ENCODE data around the gene TNFRSF17. TPM values are rescaled to one million over a fixed set of nuclear protein-coding genes. Genes with fewer than 3 reads are reported as not detected.

The TNFRSF17 gene
- total and polyA plus RNA-seq, 2 of the 13 experiments (the other 11 are each of a cell fraction or from before 2014, with no cell fraction given): not detected

GRCh38 chr16:11994143-11995119 is 29.4 kb downstream of the TNFRSF17 start:
- Histone ChIP-seq H3K4me1 (ENCODE audit: insufficient read depth, low read length) (peaks cover 38% of the 10 kb centered on the region), H3K36me3 (replicated peaks in 1 of 2; ENCODE audit: control insufficient read depth in 1 of 2, insufficient read depth in 2 of 2, low read length in 2 of 2) (no peaks in the 10 kb centered on the region), H4K20me1 (ENCODE audit: insufficient read depth, low read length) (no peaks in the 10 kb centered on the region), H3K79me2 (ENCODE audit: insufficient read depth, low read length) (no peaks in the 10 kb centered on the region), H3K27ac (ENCODE audit: extremely low read length, insufficient read depth, low read length) (no peak overlapping the region), H3K4me2 (ENCODE audit: low read depth, low read length) (no peak overlapping the region), H3K27me3 (ENCODE audit: control insufficient read depth in 1 of 2, insufficient read depth in 2 of 2, low read length in 2 of 2) (no peaks in the 10 kb centered on the region), H3K4me3 (replicated peaks in 1 of 3; ENCODE audit: insufficient read depth in 1 of 3, low read depth in 2 of 3, low read length in 3 of 3) (no peak overlapping the region), H2AFZ (ENCODE audit: low read length) (no peak overlapping the region), H3K9me3 (ENCODE audit: low read length) (no peaks in the 10 kb centered on the region), H3K9ac (ENCODE audit: insufficient read depth, low read depth, low read length) (no peak overlapping the region)
- ChIA-PET CTCF (ENCODE audit: low intra/inter-chr PET ratio, low total read pairs) (no interaction called here), POLR2A (interaction anchor here (5.0 kb wide), 1 partner anchor 17 kb away, joined by 38 read pairs; the partner anchor contains the start of gene SNX29)
- ATAC-seq (peak; percentile 64), FAIRE-seq (peak; percentile 70), DNase-seq (ENCODE audit: low spot score) (peak; percentile 35)
- no TSS peak for BruUV-seq (replicated peaks)
- intact Hi-C loops (cut with micrococcal nuclease; ENCODE audit: unreplicated experiment) (no loop called here), in situ Hi-C loops (cut with HindIII; ENCODE audit: extremely low pct_ligation_motif_present, low pct_unique_long_range_greater_than_20kb) (no loop called here)
- WGBS (ENCODE audit: low lambda C conversion rate): 74% methylated on average over 8 of the region's 8 CpGs
- TF ChIP-seq ZNF367 (CRISPR knock-in tag; IDR thresholded peaks at IDR 0.05; ENCODE audit: borderline replicate concordance): no peak
- peak; percentile 87 for TF ChIP-seq ZNF7 (CRISPR knock-in tag; IDR thresholded peaks at IDR 0.05)
- TF ChIP-seq SNAPC5 (CRISPR knock-in tag; IDR thresholded peaks at IDR 0.05; ENCODE audit: borderline replicate concordance): no peak
- TF ChIP-seq NR2F1 (CRISPR knock-in tag; IDR thresholded peaks at IDR 0.05): no peak
- no peak for TF ChIP-seq TEAD3 (CRISPR knock-in tag; optimal IDR thresholded peaks at IDR 0.05; ENCODE audit: borderline replicate concordance)
- no peak for TF ChIP-seq SP2 (CRISPR knock-in tag; IDR thresholded peaks at IDR 0.05)
- no peak for TF ChIP-seq ZNF407 (CRISPR knock-in tag; IDR thresholded peaks at IDR 0.05; ENCODE audit: not compliant biosample characterization)
- TF ChIP-seq ATF5 (CRISPR knock-in tag; IDR thresholded peaks at IDR 0.05; ENCODE audit: low read depth): no peak

All from HepG2 (cell line).